ENCODE data around the gene FBXO36. TPM values are rescaled to one million over a fixed set of nuclear protein-coding genes. Genes with fewer than 3 reads are reported as not detected.

The FBXO36 gene
- total and polyA plus RNA-seq, 2 of the 8 experiments (the other 6 are each of a cell fraction or from before 2014, with no cell fraction given), result 3.4 TPM

DNA sequence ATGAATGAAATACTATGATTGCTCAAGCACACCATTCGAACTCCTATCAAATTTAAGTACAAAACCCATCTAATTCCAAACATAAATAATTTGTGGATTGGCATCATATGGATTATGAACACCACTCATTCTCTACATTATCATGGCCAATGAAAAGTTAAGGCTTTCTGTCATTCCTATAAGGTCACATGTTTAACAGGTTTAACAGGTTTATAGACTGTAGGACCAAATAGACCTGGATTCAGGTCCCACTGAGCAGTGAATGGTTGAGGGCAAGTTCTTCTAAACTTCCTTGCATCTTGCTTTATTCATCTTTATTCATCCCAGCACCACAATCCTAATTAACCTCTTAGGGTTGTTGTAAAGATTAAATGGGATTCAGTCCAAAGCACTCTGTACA lies 33.4 kb downstream of the FBXO36 start:
- H2BK120ac ChIP-seq (replicated peaks; ENCODE audit: low read depth, low read length), result no peak overlapping the region
- no peak overlapping the region for H2BK12ac ChIP-seq (ENCODE audit: low read depth, low read length)
- TF ChIP-seq CHD1 (IDR thresholded peaks at IDR 0.05; ENCODE audit: low read depth, low read length) (no peak), CREB1 (IDR thresholded peaks at IDR 0.05) (no peak), SP1 (IDR thresholded peaks at IDR 0.05; ENCODE audit: low read depth, low read length) (0 out of 2 replicates have a peak, but pooled peaks have one; percentile 11), MAX (IDR thresholded peaks at IDR 0.05) (no peak), YY1 (IDR thresholded peaks at IDR 0.05; ENCODE audit: low read depth, low read length) (no peak), TAF1 (IDR thresholded peaks at IDR 0.05; ENCODE audit: low read depth, low read length) (no peak)
- H2BK15ac ChIP-seq (ENCODE audit: low read length), result no peak overlapping the region
- no peak overlapping the region for H2AK5ac ChIP-seq (ENCODE audit: low read depth, low read length)
- H3K23ac ChIP-seq (ENCODE audit: insufficient read length), result no peak overlapping the region
- H4K8ac ChIP-seq (ENCODE audit: extremely low read depth, insufficient read depth, low read length), result no peak overlapping the region
- no peaks in the 10 kb centered on the region for H3K27me3 ChIP-seq (replicated peaks in 1 of 4; ENCODE audit: control insufficient read depth in 3 of 4, extremely low read depth in 1 of 4, insufficient read depth in 3 of 4, low read length in 3 of 4)
- H3K4ac ChIP-seq (replicated peaks; ENCODE audit: insufficient read length, low read depth, low read length), result no peak overlapping the region
- FAIRE-seq, result no peak
- H2AFZ ChIP-seq (ENCODE audit: low read length), result no peak overlapping the region
- no peaks in the 10 kb centered on the region for H3K9me3 ChIP-seq (ENCODE audit: insufficient read depth in 2 of 2, low read depth in 1 of 2, low read length in 1 of 2)
- ChIA-PET CTCF (ENCODE audit: partially characterized antibody) (no interaction called here), POLR2A (ENCODE audit: partially characterized antibody) (no interaction called here)
- H3K4me1 ChIP-seq (replicated peaks in 1 of 4; ENCODE audit: control insufficient read depth in 3 of 4, insufficient read depth in 4 of 4, low read length in 3 of 4), result peaks cover 2 to 13% (median 5%) of the 10 kb centered on the region in 4 experiments
- 100% methylated on average over 1 of the region's 1 CpG; no CpG with 5 or more reads in 1 of the 2 experiments for WGBS, 2 experiments (ENCODE audit: extremely low coverage in 1 of 2, insufficient coverage in 1 of 2, insufficient read length in 1 of 2, insufficient replicate concordance in 2 of 2, low coverage in 1 of 2, low lambda C conversion rate in 2 of 2, missing lambda C conversion rate in 1 of 2)
- no peak overlapping the region for H2BK20ac ChIP-seq (ENCODE audit: low read length)
- no peak for DNase-seq (ENCODE audit: low read depth in 1 of 2, low spot score in 2 of 2)
- no peak overlapping the region for H2BK5ac ChIP-seq (ENCODE audit: low read depth, low read length)
- H3K4me3 ChIP-seq (ENCODE audit: extremely low read depth in 1 of 4, insufficient read depth in 2 of 4, low read depth in 3 of 4, low read length in 4 of 4), result no peak overlapping the region
- no peak overlapping the region for H3K27ac ChIP-seq (ENCODE audit: low read depth, low read length)
- no peak overlapping the region for H3K4me2 ChIP-seq (ENCODE audit: insufficient read depth in 1 of 2, low read depth in 2 of 2, low read length in 2 of 2)
- no peak overlapping the region for H3K18ac ChIP-seq (ENCODE audit: extremely low read depth, low read length)
- no peaks in the 10 kb centered on the region; a peak in 1 of 8 replicates for H3K36me3 ChIP-seq (ENCODE audit: control insufficient read depth in 2 of 4, insufficient read depth in 4 of 4, low read length in 3 of 4)
- no peak overlapping the region for H3K56ac ChIP-seq (replicated peaks; ENCODE audit: insufficient read length, low read depth, low read length)
- no peaks in the 10 kb centered on the region for H3K79me1 ChIP-seq (ENCODE audit: low read depth, low read length)
- H3K23me2 ChIP-seq (ENCODE audit: low read depth, low read length), result no peaks in the 10 kb centered on the region
- no peaks in the 10 kb centered on the region for H3K79me2 ChIP-seq (ENCODE audit: control insufficient read depth in 1 of 2, insufficient read depth in 2 of 2, low read length in 2 of 2)
- no peak overlapping the region for H3K9ac ChIP-seq (replicated peaks in 1 of 4; ENCODE audit: extremely low read depth in 1 of 4, low read depth in 3 of 4, low read length in 3 of 4)
- no peak overlapping the region for H3K14ac ChIP-seq (ENCODE audit: insufficient read length)
- H4K20me1 ChIP-seq (replicated peaks in 1 of 2; ENCODE audit: control insufficient read depth in 1 of 2, insufficient read depth in 2 of 2, low read length in 2 of 2), result no peaks in the 10 kb centered on the region
- H4K5ac ChIP-seq (ENCODE audit: insufficient read length, low read depth, low read length), result no peak overlapping the region
- H4K91ac ChIP-seq (replicated peaks; ENCODE audit: insufficient read length, low read length), result no peak overlapping the region
